Endodermal cell (in vitro differentiated cells): ENCODE measurements around the gene C16orf74. TPM values are rescaled to one million over a fixed set of nuclear protein-coding genes. Genes with fewer than 3 reads are reported as not detected.

Experiments used
- DNase-seq: peaks from one replicate; pipeline ENCODE4 v3.0.0-alpha.2; 2017
- H3K27ac ChIP-seq: 2 replicates; pipeline ENCODE4 v1.5.1; 2013; ENCODE audit warnings: mild to moderate bottlenecking, low read depth, low read length, moderate library complexity
- H3K27me3 ChIP-seq: 2 replicates; pipeline ENCODE4 v1.6.1; 2013; ENCODE audit warnings: mild to moderate bottlenecking, low read length, moderate library complexity; ENCODE audit not compliant: insufficient read depth, control insufficient read depth, poor library complexity, severe bottlenecking
- H3K36me3 ChIP-seq: 2 replicates; pipeline ENCODE4 v1.7.0; 2013; ENCODE audit warnings: mild to moderate bottlenecking, low read length, moderate library complexity; ENCODE audit not compliant: control insufficient read depth, insufficient read depth
- H3K4me1 ChIP-seq: one replicate; pipeline ENCODE4 v1.7.0; 2013; ENCODE audit warnings: low read length; ENCODE audit not compliant: control insufficient read depth, insufficient read depth
- H3K4me3 ChIP-seq: 2 replicates; pipeline ENCODE4 v1.5.1; 2013; ENCODE audit warnings: mild to moderate bottlenecking, low read length, moderate library complexity
- H3K9ac ChIP-seq: 2 replicates; pipeline ENCODE4 v1.6.1; 2013; ENCODE audit warnings: mild to moderate bottlenecking, low read length, moderate library complexity; ENCODE audit not compliant: poor library complexity, severe bottlenecking; ENCODE audit errors: extremely low read depth
- H3K9me3 ChIP-seq: 2 replicates; pipeline ENCODE4 v1.6.1; 2013; ENCODE audit warnings: mild to moderate bottlenecking, low read length, moderate library complexity; ENCODE audit not compliant: control insufficient read depth
- H3K27ac Mint-ChIP-seq: 2 replicates; pipeline ENCODE4 v1.8.0; 2020; ENCODE audit warnings: mixed read lengths
- H3K27me3 Mint-ChIP-seq: 2 replicates; pipeline ENCODE4 v1.8.0; 2021; ENCODE audit warnings: mild to moderate bottlenecking, mixed read lengths; ENCODE audit not compliant: insufficient read depth
- H3K36me3 Mint-ChIP-seq: 2 replicates; pipeline ENCODE4 v1.8.0; 2020; ENCODE audit warnings: low read depth, mixed read lengths
- H3K4me1 Mint-ChIP-seq: 2 replicates; pipeline ENCODE4 v1.8.0; 2020; ENCODE audit warnings: mixed read lengths
- H3K4me3 Mint-ChIP-seq: 2 replicates; pipeline ENCODE4 v1.8.0; 2020; ENCODE audit warnings: mild to moderate bottlenecking, moderate library complexity, mixed read lengths
- H3K9me3 Mint-ChIP-seq: 2 replicates; pipeline ENCODE4 v1.8.0; 2020; ENCODE audit warnings: mild to moderate bottlenecking, mixed read lengths
- WGBS, 2 experiments: methylation state at CpG; one replicate each; pipeline versions ENCODE4 v1.1.5 to v1.1.7; 2013; ENCODE audit warnings: missing lambda C conversion rate in 2 of 2, mixed read lengths in 1 of 2; ENCODE audit not compliant: insufficient coverage in 1 of 2, insufficient read length in 1 of 2; 5-methylcytosine and 5-hydroxymethylcytosine counted together
- total RNA-seq, 2 donors: library from RNA; stranded (reverse); fragmentation: NEBNext Ultra II Directional in 1 of 2; extraction: Animal tissue kit (Norgen Biotek cat#: 25700) in 1 of 2; gene quantifications; 2 replicates in 1 of 2; 3 replicates in 1 of 2; pipeline ENCODE4 v1.2.1, GENCODE V29; 2021
- TF ChIP-seq, protein P1 (sequence below): fragments of 200-600 bp; sonication (generic); conservative IDR thresholded peaks from 2 replicates; pipeline ENCODE4 v1.5.0; 2021; ENCODE audit warnings: antibody characterized with exemption, mild to moderate bottlenecking

C16orf74 gene
- total RNA-seq, 2 donors from 2014 or later, result 3.6 to 7.4 TPM

- Mint-ChIP-seq H3K4me1 (no peaks in the 10 kb centered on the region), H3K36me3 (peaks cover 42% of the 10 kb centered on the region), H3K4me3 (no peak overlapping the region), H3K27ac (no peak overlapping the region), H3K27me3 (no peaks in the 10 kb centered on the region), H3K9me3 (no peaks in the 10 kb centered on the region)
- no peaks in the 10 kb centered on the region for H3K9me3 ChIP-seq
- H3K27me3 ChIP-seq, result no peaks in the 10 kb centered on the region
- no peak overlapping the region for H3K9ac ChIP-seq
- 85 to 87% methylated on average over 9 of the region's 9 CpGs for WGBS, 2 experiments
- peaks cover 36% of the 10 kb centered on the region for H3K36me3 ChIP-seq
- no peak overlapping the region for H3K27ac ChIP-seq
- no peak overlapping the region for H3K4me3 ChIP-seq
- H3K4me1 ChIP-seq, result no peaks in the 10 kb centered on the region
- DNase-seq, result no peak
- TF ChIP-seq, protein P1, sequence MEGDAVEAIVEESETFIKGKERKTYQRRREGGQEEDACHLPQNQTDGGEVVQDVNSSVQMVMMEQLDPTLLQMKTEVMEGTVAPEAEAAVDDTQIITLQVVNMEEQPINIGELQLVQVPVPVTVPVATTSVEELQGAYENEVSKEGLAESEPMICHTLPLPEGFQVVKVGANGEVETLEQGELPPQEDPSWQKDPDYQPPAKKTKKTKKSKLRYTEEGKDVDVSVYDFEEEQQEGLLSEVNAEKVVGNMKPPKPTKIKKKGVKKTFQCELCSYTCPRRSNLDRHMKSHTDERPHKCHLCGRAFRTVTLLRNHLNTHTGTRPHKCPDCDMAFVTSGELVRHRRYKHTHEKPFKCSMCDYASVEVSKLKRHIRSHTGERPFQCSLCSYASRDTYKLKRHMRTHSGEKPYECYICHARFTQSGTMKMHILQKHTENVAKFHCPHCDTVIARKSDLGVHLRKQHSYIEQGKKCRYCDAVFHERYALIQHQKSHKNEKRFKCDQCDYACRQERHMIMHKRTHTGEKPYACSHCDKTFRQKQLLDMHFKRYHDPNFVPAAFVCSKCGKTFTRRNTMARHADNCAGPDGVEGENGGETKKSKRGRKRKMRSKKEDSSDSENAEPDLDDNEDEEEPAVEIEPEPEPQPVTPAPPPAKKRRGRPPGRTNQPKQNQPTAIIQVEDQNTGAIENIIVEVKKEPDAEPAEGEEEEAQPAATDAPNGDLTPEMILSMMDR, result no peak
These were observed 68.4 kb downstream of the C16orf74 start for GRCh38 chr16:85682516-85682915.

DNA sequence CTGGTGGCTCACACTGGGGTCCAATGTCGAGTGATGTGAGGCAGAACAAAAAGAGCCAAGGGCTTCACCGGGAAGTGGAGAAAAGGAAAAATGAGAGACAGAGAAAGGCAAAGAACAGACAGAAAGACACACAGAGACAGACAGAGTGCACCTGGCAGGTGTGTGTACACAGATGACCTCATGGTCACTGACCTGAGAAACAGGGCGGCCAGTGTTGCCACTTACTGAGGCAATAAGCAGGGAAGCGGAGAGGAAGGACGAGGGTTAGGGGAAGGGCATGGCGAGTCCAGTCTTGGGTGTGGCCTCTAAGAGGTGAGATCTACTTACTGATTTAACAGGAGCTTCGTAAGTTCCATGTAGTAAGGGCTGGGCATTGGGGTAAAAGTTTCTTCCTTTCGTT lies 69.6 kb downstream of the C16orf74 start:
- H3K9ac ChIP-seq, result no peak overlapping the region
- Mint-ChIP-seq H3K27me3 (no peaks in the 10 kb centered on the region), H3K4me3 (no peak overlapping the region), H3K36me3 (peaks cover 38% of the 10 kb centered on the region), H3K9me3 (no peaks in the 10 kb centered on the region), H3K4me1 (no peaks in the 10 kb centered on the region), H3K27ac (no peak overlapping the region)
- no peak overlapping the region for H3K4me3 ChIP-seq
- H3K36me3 ChIP-seq, result peaks cover 39% of the 10 kb centered on the region
- no peaks in the 10 kb centered on the region for H3K4me1 ChIP-seq
- WGBS, 2 experiments, result 92 to 96% methylated on average over 6 to 8 of the region's 8 CpGs
- no peaks in the 10 kb centered on the region for H3K27me3 ChIP-seq
- no peak for DNase-seq
- TF ChIP-seq, protein P1, result no peak
- H3K27ac ChIP-seq, result no peak overlapping the region
- H3K9me3 ChIP-seq, result no peaks in the 10 kb centered on the region

- no peak overlapping the region for H3K4me3 ChIP-seq
- Mint-ChIP-seq H3K4me3 (no peak overlapping the region), H3K27ac (no peak overlapping the region), H3K9me3 (no peaks in the 10 kb centered on the region), H3K36me3 (peaks cover 44% of the 10 kb centered on the region), H3K4me1 (no peaks in the 10 kb centered on the region), H3K27me3 (no peaks in the 10 kb centered on the region)
- H3K4me1 ChIP-seq, result no peaks in the 10 kb centered on the region
- DNase-seq, result no peak
- no peaks in the 10 kb centered on the region for H3K27me3 ChIP-seq
- H3K9me3 ChIP-seq, result no peaks in the 10 kb centered on the region
- no peak overlapping the region for H3K9ac ChIP-seq
- peaks cover 46% of the 10 kb centered on the region for H3K36me3 ChIP-seq
- TF ChIP-seq, protein P1, result no peak
- 93 to 98% methylated on average over 5 to 6 of the region's 6 CpGs for WGBS, 2 experiments
- H3K27ac ChIP-seq, result no peak overlapping the region
These were observed 70.4 kb downstream of the C16orf74 start for GRCh38 chr16:85680352-85680944.
